H7 (cell line): ENCODE results near the gene SLC30A1. TPM values are rescaled to one million over a fixed set of nuclear protein-coding genes. Genes with fewer than 3 reads are reported as not detected.

Experiments used
- total RNA-seq: library from RNA; depleted of rRNA; stranded (reverse); fragments of >200 nt; shearing (Covaris generic); gene quantifications from 2 replicates; pipeline ENCODE4 v1.2.3, GENCODE V29; 2014; rRNA removed

The SLC30A1 gene
- total RNA-seq, 1 experiment from 2014 or later: 9.1 TPM

Other genes starting within 250 kb of the SLC30A1 start
- gene RD3, start 87.0 kb downstream of the SLC30A1 start, total RNA-seq: 0.11 TPM in 1 of 2 replicates, not detected in the other
- 58.3 and 82.0 TPM in 2 replicates for gene NEK2, start 96.5 kb upstream of the SLC30A1 start, total RNA-seq